ENCODE measurements around the gene CDHR1. TPM values are rescaled to one million over a fixed set of nuclear protein-coding genes. Genes with fewer than 3 reads are reported as not detected.
A peak's percentile ranks its signal among the peaks of the same experiment; 100 is the strongest.

The CDHR1 gene
- total RNA-seq, 1 experiment from 2014 or later, result 5.0 TPM

- TF ChIP-seq NFATC4 (CRISPR knock-in tag; IDR thresholded peaks at IDR 0.05) (no peak), NFYB (CRISPR knock-in tag; conservative IDR thresholded peaks at IDR 0.05; ENCODE audit: low read depth) (no peak), PREB (CRISPR knock-in tag; IDR thresholded peaks at IDR 0.05; ENCODE audit: borderline replicate concordance) (no peak), AR (CRISPR knock-in tag; IDR thresholded peaks at IDR 0.05) (no peak), ZNF232 (CRISPR knock-in tag; IDR thresholded peaks at IDR 0.05) (0 out of 2 replicates have a peak, but pooled peaks have one; percentile 63), ERG (CRISPR knock-in tag; IDR thresholded peaks at IDR 0.05) (no peak), USF1 (CRISPR knock-in tag; IDR thresholded peaks at IDR 0.05) (peak; percentile 71), IRF2 (CRISPR knock-in tag; IDR thresholded peaks at IDR 0.05; ENCODE audit: borderline replicate concordance, low read depth) (no peak), MAX (CRISPR knock-in tag; IDR thresholded peaks at IDR 0.05) (peak; percentile 100), GABPB1 (CRISPR knock-in tag; IDR thresholded peaks at IDR 0.05) (no peak), GTF2I (CRISPR knock-in tag; conservative IDR thresholded peaks at IDR 0.05) (no peak), NR1H2 (CRISPR knock-in tag; IDR thresholded peaks at IDR 0.05) (no peak), HMGA2 (CRISPR knock-in tag; IDR thresholded peaks at IDR 0.05) (no peak)
- TF ChIP-seq, protein P1, sequence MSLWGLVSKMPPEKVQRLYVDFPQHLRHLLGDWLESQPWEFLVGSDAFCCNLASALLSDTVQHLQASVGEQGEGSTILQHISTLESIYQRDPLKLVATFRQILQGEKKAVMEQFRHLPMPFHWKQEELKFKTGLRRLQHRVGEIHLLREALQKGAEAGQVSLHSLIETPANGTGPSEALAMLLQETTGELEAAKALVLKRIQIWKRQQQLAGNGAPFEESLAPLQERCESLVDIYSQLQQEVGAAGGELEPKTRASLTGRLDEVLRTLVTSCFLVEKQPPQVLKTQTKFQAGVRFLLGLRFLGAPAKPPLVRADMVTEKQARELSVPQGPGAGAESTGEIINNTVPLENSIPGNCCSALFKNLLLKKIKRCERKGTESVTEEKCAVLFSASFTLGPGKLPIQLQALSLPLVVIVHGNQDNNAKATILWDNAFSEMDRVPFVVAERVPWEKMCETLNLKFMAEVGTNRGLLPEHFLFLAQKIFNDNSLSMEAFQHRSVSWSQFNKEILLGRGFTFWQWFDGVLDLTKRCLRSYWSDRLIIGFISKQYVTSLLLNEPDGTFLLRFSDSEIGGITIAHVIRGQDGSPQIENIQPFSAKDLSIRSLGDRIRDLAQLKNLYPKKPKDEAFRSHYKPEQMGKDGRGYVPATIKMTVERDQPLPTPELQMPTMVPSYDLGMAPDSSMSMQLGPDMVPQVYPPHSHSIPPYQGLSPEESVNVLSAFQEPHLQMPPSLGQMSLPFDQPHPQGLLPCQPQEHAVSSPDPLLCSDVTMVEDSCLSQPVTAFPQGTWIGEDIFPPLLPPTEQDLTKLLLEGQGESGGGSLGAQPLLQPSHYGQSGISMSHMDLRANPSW (CRISPR knock-in tag; conservative IDR thresholded peaks at IDR 0.05; ENCODE audit: low read depth), result no peak
- TF ChIP-seq, protein P2, sequence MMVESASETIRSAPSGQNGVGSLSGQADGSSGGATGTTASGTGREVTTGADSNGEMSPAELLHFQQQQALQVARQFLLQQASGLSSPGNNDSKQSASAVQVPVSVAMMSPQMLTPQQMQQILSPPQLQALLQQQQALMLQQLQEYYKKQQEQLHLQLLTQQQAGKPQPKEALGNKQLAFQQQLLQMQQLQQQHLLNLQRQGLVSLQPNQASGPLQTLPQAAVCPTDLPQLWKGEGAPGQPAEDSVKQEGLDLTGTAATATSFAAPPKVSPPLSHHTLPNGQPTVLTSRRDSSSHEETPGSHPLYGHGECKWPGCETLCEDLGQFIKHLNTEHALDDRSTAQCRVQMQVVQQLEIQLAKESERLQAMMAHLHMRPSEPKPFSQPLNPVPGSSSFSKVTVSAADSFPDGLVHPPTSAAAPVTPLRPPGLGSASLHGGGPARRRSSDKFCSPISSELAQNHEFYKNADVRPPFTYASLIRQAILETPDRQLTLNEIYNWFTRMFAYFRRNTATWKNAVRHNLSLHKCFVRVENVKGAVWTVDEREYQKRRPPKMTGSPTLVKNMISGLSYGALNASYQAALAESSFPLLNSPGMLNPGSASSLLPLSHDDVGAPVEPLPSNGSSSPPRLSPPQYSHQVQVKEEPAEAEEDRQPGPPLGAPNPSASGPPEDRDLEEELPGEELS (CRISPR knock-in tag; IDR thresholded peaks at IDR 0.05), result peak; percentile 91
- TF ChIP-seq, protein P3, sequence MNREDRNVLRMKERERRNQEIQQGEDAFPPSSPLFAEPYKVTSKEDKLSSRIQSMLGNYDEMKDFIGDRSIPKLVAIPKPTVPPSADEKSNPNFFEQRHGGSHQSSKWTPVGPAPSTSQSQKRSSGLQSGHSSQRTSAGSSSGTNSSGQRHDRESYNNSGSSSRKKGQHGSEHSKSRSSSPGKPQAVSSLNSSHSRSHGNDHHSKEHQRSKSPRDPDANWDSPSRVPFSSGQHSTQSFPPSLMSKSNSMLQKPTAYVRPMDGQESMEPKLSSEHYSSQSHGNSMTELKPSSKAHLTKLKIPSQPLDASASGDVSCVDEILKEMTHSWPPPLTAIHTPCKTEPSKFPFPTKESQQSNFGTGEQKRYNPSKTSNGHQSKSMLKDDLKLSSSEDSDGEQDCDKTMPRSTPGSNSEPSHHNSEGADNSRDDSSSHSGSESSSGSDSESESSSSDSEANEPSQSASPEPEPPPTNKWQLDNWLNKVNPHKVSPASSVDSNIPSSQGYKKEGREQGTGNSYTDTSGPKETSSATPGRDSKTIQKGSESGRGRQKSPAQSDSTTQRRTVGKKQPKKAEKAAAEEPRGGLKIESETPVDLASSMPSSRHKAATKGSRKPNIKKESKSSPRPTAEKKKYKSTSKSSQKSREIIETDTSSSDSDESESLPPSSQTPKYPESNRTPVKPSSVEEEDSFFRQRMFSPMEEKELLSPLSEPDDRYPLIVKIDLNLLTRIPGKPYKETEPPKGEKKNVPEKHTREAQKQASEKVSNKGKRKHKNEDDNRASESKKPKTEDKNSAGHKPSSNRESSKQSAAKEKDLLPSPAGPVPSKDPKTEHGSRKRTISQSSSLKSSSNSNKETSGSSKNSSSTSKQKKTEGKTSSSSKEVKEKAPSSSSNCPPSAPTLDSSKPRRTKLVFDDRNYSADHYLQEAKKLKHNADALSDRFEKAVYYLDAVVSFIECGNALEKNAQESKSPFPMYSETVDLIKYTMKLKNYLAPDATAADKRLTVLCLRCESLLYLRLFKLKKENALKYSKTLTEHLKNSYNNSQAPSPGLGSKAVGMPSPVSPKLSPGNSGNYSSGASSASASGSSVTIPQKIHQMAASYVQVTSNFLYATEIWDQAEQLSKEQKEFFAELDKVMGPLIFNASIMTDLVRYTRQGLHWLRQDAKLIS (CRISPR knock-in tag; IDR thresholded peaks at IDR 0.05; ENCODE audit: borderline replicate concordance), result 0 out of 2 replicates have a peak, but pooled peaks have one; percentile 65
- TF ChIP-seq, protein P4, sequence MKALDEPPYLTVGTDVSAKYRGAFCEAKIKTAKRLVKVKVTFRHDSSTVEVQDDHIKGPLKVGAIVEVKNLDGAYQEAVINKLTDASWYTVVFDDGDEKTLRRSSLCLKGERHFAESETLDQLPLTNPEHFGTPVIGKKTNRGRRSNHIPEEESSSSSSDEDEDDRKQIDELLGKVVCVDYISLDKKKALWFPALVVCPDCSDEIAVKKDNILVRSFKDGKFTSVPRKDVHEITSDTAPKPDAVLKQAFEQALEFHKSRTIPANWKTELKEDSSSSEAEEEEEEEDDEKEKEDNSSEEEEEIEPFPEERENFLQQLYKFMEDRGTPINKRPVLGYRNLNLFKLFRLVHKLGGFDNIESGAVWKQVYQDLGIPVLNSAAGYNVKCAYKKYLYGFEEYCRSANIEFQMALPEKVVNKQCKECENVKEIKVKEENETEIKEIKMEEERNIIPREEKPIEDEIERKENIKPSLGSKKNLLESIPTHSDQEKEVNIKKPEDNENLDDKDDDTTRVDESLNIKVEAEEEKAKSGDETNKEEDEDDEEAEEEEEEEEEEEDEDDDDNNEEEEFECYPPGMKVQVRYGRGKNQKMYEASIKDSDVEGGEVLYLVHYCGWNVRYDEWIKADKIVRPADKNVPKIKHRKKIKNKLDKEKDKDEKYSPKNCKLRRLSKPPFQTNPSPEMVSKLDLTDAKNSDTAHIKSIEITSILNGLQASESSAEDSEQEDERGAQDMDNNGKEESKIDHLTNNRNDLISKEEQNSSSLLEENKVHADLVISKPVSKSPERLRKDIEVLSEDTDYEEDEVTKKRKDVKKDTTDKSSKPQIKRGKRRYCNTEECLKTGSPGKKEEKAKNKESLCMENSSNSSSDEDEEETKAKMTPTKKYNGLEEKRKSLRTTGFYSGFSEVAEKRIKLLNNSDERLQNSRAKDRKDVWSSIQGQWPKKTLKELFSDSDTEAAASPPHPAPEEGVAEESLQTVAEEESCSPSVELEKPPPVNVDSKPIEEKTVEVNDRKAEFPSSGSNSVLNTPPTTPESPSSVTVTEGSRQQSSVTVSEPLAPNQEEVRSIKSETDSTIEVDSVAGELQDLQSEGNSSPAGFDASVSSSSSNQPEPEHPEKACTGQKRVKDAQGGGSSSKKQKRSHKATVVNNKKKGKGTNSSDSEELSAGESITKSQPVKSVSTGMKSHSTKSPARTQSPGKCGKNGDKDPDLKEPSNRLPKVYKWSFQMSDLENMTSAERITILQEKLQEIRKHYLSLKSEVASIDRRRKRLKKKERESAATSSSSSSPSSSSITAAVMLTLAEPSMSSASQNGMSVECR (CRISPR knock-in tag; IDR thresholded peaks at IDR 0.05; ENCODE audit: borderline replicate concordance), result peak; percentile 87; the same call in 1 of the 2 replicates
These were observed 43.1 kb downstream of the CDHR1 start (continued) for GRCh38 chr10:84237199-84238051.

All from WTC11 (cell line).